ENCODE data around the gene SNAPC4.

- TF ChIP-seq EZH2phosphoT487 (IDR thresholded peaks at IDR 0.05; ENCODE audit: borderline replicate concordance, low read length), result no peak
- no peak for TF ChIP-seq CTCF (conservative IDR thresholded peaks at IDR 0.05; ENCODE audit: low read depth, low read length)
- TF ChIP-seq EZH2 (IDR thresholded peaks at IDR 0.05; ENCODE audit: low read length, unreplicated experiment), result no peak
Observed at GRCh38 chr9:136443687-136444086, 43.7 kb upstream of the SNAPC4 start.
